CD4-positive, alpha-beta T cell (primary cell): ENCODE results near the gene VPREB1. TPM values are rescaled to one million over a fixed set of nuclear protein-coding genes. Genes with fewer than 3 reads are reported as not detected.
"Not testable (repeated sequence)": the region's sequence is repeated elsewhere in the genome, so short reads cannot be mapped to it uniquely, and the experiment has no call there.

Source experiments
- ATAC-seq: fragments of 200-7000 bp; cut with Tn5 transposase; one replicate; pipeline ENCODE4 v1.10.0; 2022; ENCODE audit warnings: mild to moderate bottlenecking; ENCODE audit not compliant: poor library complexity
- CTCF ChIA-PET: fragments of 350-600 bp; sonication (Branson Sonifier 250); formaldehyde crosslinking; loops from one replicate; lab custom pipeline; 2021; ENCODE audit warnings: antibody characterized with exemption, inconsistent platforms; lab: Charles Lee
- POLR2A ChIA-PET: fragments of 350-600 bp; sonication (Branson Sonifier 250); formaldehyde crosslinking; loops from one replicate; lab custom pipeline; 2021; ENCODE audit warnings: antibody characterized with exemption, inconsistent platforms; lab: Charles Lee
- DNase-seq, 14 experiments: peaks; one replicate each; pipeline ENCODE4 v3.0.0-alpha.2; 2013 to 2020; ENCODE audit warnings: mixed read lengths in 2 of 14
- H3K27ac ChIP-seq, 2 donors: one replicate each; pipeline versions ENCODE4 v1.5.1 to v1.7.0; 2013; ENCODE audit warnings: low read length in 2 of 2, low read depth in 1 of 2, mild to moderate bottlenecking in 1 of 2
- H3K27me3 ChIP-seq, 2 experiments: 1 replicate in 1 of 2; 2 replicates in 1 of 2; pipeline versions ENCODE4 v1.6.1 to v1.7.0; 2013; ENCODE audit warnings: low read length in 2 of 2, control low read depth in 1 of 2, mild to moderate bottlenecking in 1 of 2, moderate library complexity in 1 of 2; ENCODE audit not compliant: insufficient read depth in 2 of 2, control insufficient read depth in 1 of 2
- H3K36me3 ChIP-seq: one replicate; pipeline ENCODE4 v1.6.1; 2013; ENCODE audit warnings: low read length, control low read depth; ENCODE audit not compliant: insufficient read depth
- H3K4me1 ChIP-seq: one replicate; pipeline ENCODE4 v1.6.1; 2013; ENCODE audit warnings: low read length, control low read depth; ENCODE audit not compliant: insufficient read depth
- H3K4me3 ChIP-seq: one replicate; pipeline ENCODE4 v1.5.1; 2013; ENCODE audit warnings: mild to moderate bottlenecking, low read length, moderate library complexity
- H3K9me3 ChIP-seq, 2 experiments: 1 replicate in 1 of 2; 2 replicates in 1 of 2; pipeline versions ENCODE4 v1.6.1 to v1.7.0; 2013; ENCODE audit warnings: low read length in 2 of 2, mild to moderate bottlenecking in 2 of 2, control low read depth in 1 of 2, moderate library complexity in 1 of 2; ENCODE audit not compliant: control insufficient read depth in 1 of 2, insufficient read depth in 1 of 2
- H3K27ac Mint-ChIP-seq: one replicate; pipeline ENCODE4 v1.8.0; 2020; ENCODE audit warnings: mixed read lengths
- H3K27me3 Mint-ChIP-seq: one replicate; pipeline ENCODE4 v1.8.0; 2021; ENCODE audit warnings: mixed read lengths
- H3K36me3 Mint-ChIP-seq: one replicate; pipeline ENCODE4 v1.8.0; 2021; ENCODE audit warnings: low read depth, mixed read lengths
- H3K4me1 Mint-ChIP-seq: one replicate; pipeline ENCODE4 v1.8.0; 2021; ENCODE audit warnings: low read depth, mixed read lengths
- H3K4me3 Mint-ChIP-seq: one replicate; pipeline ENCODE4 v1.8.0; 2020; ENCODE audit warnings: mild to moderate bottlenecking, mixed read lengths
- H3K9me3 Mint-ChIP-seq: one replicate; pipeline ENCODE4 v1.8.0; 2020; ENCODE audit warnings: mixed read lengths
- intact Hi-C, 2 experiments: fragments of 100-400 bp; cut with DNase I in 1 of 2; cut with micrococcal nuclease in 1 of 2; formaldehyde crosslinking; loops; one replicate each; pipeline versions ENCODE4 v1.15.1 to v1.9.0; 2023 to 2025; cut with DNase I, micrococcal nuclease
- total RNA-seq, 174 experiments: library from RNA in 2 of 174; stranded (reverse) in 2 of 174; gene quantifications; one replicate each; pipeline ENCODE4 v1.2.3 and lab custom pipeline; 2021 to 2026

The VPREB1 gene
- total RNA-seq, 2 experiments from 2014 or later: not detected

DNA sequence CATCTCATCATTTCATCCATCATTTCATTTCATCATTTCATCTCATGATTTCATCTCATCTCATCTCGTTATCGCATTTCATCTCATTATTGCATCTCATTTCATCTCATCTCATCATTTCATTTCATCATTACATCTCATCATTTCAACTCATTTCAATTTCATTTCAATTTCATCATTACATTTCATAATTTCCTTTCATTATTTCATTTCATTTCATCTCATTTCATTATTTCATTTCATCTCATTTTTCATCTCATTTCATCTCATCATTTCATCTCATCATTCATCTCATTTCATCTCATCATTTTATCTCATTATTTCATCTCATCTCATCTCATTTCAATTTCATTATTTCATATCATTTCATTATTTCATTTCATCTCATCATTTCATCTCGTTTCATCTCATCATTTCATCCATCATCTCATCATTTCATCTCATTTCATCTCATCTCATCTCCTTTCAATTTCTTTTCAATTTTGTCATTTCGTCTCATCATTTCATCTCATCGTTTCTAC lies 42.6 kb downstream of the VPREB1 start:
- POLR2A ChIA-PET, H3K27me3 Mint-ChIP-seq, H3K9me3 ChIP-seq, H3K4me3 ChIP-seq, H3K36me3 ChIP-seq, H3K27me3 ChIP-seq, H3K27ac ChIP-seq, H3K9me3 Mint-ChIP-seq, CTCF ChIA-PET, H3K36me3 Mint-ChIP-seq, intact Hi-C loops, ATAC-seq, H3K4me3 Mint-ChIP-seq, DNase-seq, H3K27ac Mint-ChIP-seq, H3K4me1 ChIP-seq, H3K4me1 Mint-ChIP-seq: not testable (repeated sequence)

DNA sequence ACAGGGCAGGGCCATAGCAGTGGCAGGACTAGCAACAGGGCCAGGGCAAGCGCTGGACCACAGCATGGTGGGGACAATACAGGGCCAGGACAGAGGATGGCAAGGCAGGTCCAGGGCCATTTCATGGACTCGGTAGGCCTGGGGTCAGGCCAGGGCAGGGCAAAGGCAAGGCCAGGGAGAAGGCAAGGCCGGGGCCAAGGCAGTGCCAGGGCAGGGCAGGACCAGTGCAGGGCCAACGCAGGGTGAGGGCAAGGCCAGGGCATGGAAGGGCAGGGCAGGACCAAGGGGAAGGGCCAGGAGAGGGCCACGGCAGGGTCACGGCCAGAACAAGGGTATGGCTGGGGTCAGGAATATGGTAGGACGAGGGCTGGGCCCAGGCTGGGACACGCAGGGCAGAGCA lies 45.1 kb downstream of the VPREB1 start:
- CTCF ChIA-PET, H3K36me3 ChIP-seq, DNase-seq, H3K27ac ChIP-seq, intact Hi-C loops, H3K4me3 ChIP-seq, H3K4me1 Mint-ChIP-seq, ATAC-seq, H3K27me3 ChIP-seq, H3K27me3 Mint-ChIP-seq, H3K9me3 ChIP-seq, H3K4me1 ChIP-seq, POLR2A ChIA-PET, H3K9me3 Mint-ChIP-seq, H3K4me3 Mint-ChIP-seq, H3K27ac Mint-ChIP-seq: not testable (repeated sequence)
- peaks cover 15% of the 10 kb centered on the region for H3K36me3 Mint-ChIP-seq

DNA sequence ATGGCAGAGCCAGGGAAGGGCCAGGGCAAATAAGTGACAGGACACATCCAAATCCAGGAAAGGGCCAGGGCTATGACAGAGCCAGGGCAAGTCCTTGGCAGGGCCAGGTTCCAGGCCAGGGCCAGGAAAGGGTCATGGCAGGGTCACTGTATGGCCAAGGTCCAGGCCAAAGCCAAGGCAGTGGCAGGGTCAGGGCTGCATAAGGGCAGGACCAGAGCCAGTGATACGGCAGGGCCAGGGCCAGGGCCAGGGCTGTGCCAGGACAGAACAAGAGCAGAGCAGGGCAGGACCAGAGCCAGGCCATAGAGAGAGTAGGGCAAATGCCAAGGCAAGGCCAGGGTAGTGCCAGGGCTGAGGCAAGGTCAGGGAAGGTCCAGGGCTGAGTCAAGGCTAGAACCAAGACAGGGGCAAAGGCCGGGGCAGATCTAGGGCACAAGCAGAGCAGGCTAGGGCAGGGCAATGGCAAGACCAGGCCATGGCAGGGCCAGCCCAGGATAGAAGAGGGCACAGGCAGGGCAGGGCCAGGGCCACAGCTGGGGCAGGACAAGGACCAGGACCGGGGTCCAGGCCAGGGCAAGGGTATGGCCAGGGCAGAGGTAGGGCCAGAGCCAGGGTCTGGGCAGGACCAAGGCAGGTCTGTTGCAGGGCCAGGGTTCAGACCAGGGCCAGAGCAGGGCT lies 46.7 kb downstream of the VPREB1 start:
- H3K4me1 Mint-ChIP-seq, DNase-seq, ATAC-seq, H3K27me3 ChIP-seq, H3K36me3 ChIP-seq, H3K27ac Mint-ChIP-seq, CTCF ChIA-PET, POLR2A ChIA-PET, H3K4me1 ChIP-seq, H3K27ac ChIP-seq, H3K4me3 ChIP-seq, H3K27me3 Mint-ChIP-seq, H3K9me3 ChIP-seq, H3K9me3 Mint-ChIP-seq, H3K4me3 Mint-ChIP-seq, intact Hi-C loops: not testable (repeated sequence)
- peaks cover 21% of the 10 kb centered on the region for H3K36me3 Mint-ChIP-seq

- ATAC-seq, H3K4me1 Mint-ChIP-seq, POLR2A ChIA-PET, H3K36me3 ChIP-seq, H3K27ac Mint-ChIP-seq, H3K27me3 ChIP-seq, DNase-seq, H3K9me3 Mint-ChIP-seq, H3K9me3 ChIP-seq, H3K4me3 ChIP-seq, H3K27ac ChIP-seq, CTCF ChIA-PET, H3K27me3 Mint-ChIP-seq, H3K4me1 ChIP-seq, H3K4me3 Mint-ChIP-seq, intact Hi-C loops: not testable (repeated sequence)
- H3K36me3 Mint-ChIP-seq: peaks cover 21% of the 10 kb centered on the region
Observed at GRCh38 chr22:22292656-22293055, 48.1 kb downstream of the VPREB1 start.

DNA sequence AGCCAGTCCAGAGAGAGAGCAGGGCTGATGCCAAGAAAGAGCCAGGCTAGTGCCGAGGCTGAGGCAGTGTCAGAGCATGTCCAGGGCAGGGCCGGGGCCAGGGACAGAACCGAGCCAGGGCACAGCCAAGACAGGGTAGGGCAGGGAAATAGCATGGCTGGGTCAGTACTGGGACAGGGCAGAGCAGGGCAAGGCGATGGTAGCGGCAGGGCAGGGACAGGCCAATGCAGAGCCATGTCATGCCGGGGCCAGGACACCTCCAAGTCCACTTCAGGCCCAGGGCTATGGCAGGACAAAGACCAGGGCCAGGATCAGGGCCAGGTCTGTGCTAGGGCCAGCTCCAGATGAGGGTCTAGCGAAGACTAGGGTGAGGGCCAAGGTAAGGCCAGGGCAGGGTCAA lies 48.9 kb downstream of the VPREB1 start:
- H3K4me1 ChIP-seq, H3K27me3 Mint-ChIP-seq, H3K27ac Mint-ChIP-seq, H3K9me3 ChIP-seq, POLR2A ChIA-PET, H3K4me3 Mint-ChIP-seq, DNase-seq, ATAC-seq, H3K4me1 Mint-ChIP-seq, H3K9me3 Mint-ChIP-seq, CTCF ChIA-PET, intact Hi-C loops, H3K4me3 ChIP-seq, H3K27me3 ChIP-seq, H3K36me3 ChIP-seq, H3K27ac ChIP-seq: not testable (repeated sequence)
- peaks cover 25% of the 10 kb centered on the region for H3K36me3 Mint-ChIP-seq

DNA sequence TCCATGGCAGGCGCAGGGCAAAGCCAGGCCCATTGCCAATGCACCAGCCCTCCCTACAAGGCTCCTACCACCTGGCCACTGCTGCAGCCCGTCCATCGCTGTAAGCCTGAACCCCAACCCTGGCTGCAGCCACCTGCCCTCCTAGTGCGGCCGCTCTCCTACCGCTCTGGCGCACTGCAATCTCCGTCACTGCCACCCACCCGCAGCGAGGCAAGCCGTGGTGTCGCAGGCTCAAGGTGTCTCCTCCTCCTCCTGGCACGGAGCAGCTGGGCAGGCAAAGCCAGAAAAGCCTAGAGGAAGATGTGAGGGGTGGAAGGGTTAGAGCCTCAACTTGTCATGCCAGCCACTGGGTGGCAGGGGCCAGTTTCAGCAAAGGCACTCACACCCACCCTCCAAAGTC lies 50.1 kb downstream of the VPREB1 start:
- DNase-seq, CTCF ChIA-PET, H3K27ac Mint-ChIP-seq, H3K9me3 ChIP-seq, H3K4me3 Mint-ChIP-seq, H3K27me3 Mint-ChIP-seq, POLR2A ChIA-PET, ATAC-seq, H3K4me1 ChIP-seq, H3K4me3 ChIP-seq, H3K4me1 Mint-ChIP-seq, H3K27ac ChIP-seq, H3K27me3 ChIP-seq, H3K9me3 Mint-ChIP-seq, H3K36me3 ChIP-seq: not testable (repeated sequence)
- H3K36me3 Mint-ChIP-seq: peaks cover 25% of the 10 kb centered on the region
- intact Hi-C loops: loop anchor here (5.0 kb wide), 2 partner anchors 87 to 92 kb away; no protein-coding TSS in a partner anchor
